Neuronal stem cell (in vitro differentiated cells): ENCODE data around the gene PSAPL1.
A peak's percentile ranks its signal among the peaks of the same experiment; 100 is the strongest.

ENCODE experiments used
- DNase-seq: peaks from one replicate; pipeline ENCODE4 v3.0.0-alpha.2; 2013; ENCODE audit warnings: low spot score
- H2AFZ ChIP-seq: one replicate; pipeline ENCODE4 v1.6.1; 2013; ENCODE audit warnings: mild to moderate bottlenecking, low read length, inconsistent platforms
- H2AK5ac ChIP-seq: 2 replicates; pipeline ENCODE4 v1.6.1; 2013; ENCODE audit warnings: low read depth, mild to moderate bottlenecking, inconsistent platforms, low read length, moderate library complexity, mixed read lengths
- H2BK120ac ChIP-seq: 2 replicates; pipeline ENCODE4 v1.6.1; 2013; ENCODE audit warnings: low read depth, mild to moderate bottlenecking, inconsistent platforms, low read length, moderate library complexity, mixed read lengths
- H2BK12ac ChIP-seq: one replicate; pipeline ENCODE4 v1.6.1; 2013; ENCODE audit warnings: low read length, inconsistent platforms
- H2BK15ac ChIP-seq: 2 replicates; pipeline ENCODE4 v1.6.1; 2013; ENCODE audit warnings: mild to moderate bottlenecking, low read length, inconsistent platforms, mixed read lengths
- H2BK5ac ChIP-seq: one replicate; pipeline ENCODE4 v1.6.1; 2013; ENCODE audit warnings: inconsistent platforms, mild to moderate bottlenecking, low read length, moderate library complexity
- H3K14ac ChIP-seq: one replicate; pipeline ENCODE4 v1.6.1; 2013; ENCODE audit warnings: low read length, inconsistent platforms
- H3K18ac ChIP-seq: 2 replicates; pipeline ENCODE4 v1.6.1; 2013; ENCODE audit warnings: low read length, inconsistent platforms
- H3K23ac ChIP-seq: 2 replicates; pipeline ENCODE4 v1.6.1; 2013; ENCODE audit warnings: low read depth, mild to moderate bottlenecking, mixed read lengths, low read length, inconsistent platforms; ENCODE audit not compliant: poor library complexity
- H3K27ac ChIP-seq: replicated peaks from 3 replicates; pipeline ENCODE4 v1.5.1; 2013; ENCODE audit warnings: low read length, inconsistent platforms
- H3K27me3 ChIP-seq, 3 experiments: 2 replicates each; pipeline ENCODE4 v1.6.1; 2013; ENCODE audit warnings: low read length in 3 of 3, mild to moderate bottlenecking in 2 of 3, inconsistent platforms in 1 of 3, low read depth in 1 of 3, mixed read lengths in 1 of 3, moderate library complexity in 1 of 3; ENCODE audit not compliant: control insufficient read depth in 3 of 3, insufficient read depth in 3 of 3
- H3K36me3 ChIP-seq, 2 donors: replicated peaks in 1 of 2; 2 replicates each; pipeline ENCODE4 v1.6.1; 2013; ENCODE audit warnings: low read length in 2 of 2; ENCODE audit not compliant: control insufficient read depth in 2 of 2, insufficient read depth in 2 of 2
- H3K4ac ChIP-seq: 2 replicates; pipeline ENCODE4 v1.6.1; 2013; ENCODE audit warnings: inconsistent platforms, mild to moderate bottlenecking, low read length, moderate library complexity
- H3K4me1 ChIP-seq, 2 donors: 1 replicate in 1 of 2; 2 replicates in 1 of 2; pipeline ENCODE4 v1.6.1; 2013; ENCODE audit warnings: low read length in 2 of 2, low read depth in 1 of 2; ENCODE audit not compliant: control insufficient read depth in 2 of 2, insufficient read depth in 1 of 2
- H3K4me2 ChIP-seq: one replicate; pipeline ENCODE4 v1.6.1; 2013; ENCODE audit warnings: mild to moderate bottlenecking, low read length, inconsistent platforms; ENCODE audit not compliant: insufficient read depth, poor library complexity, severe bottlenecking
- H3K4me3 ChIP-seq, 2 donors: 2 replicates each; pipeline ENCODE4 v1.5.1; 2013; ENCODE audit warnings: low read length in 2 of 2, mild to moderate bottlenecking in 2 of 2, inconsistent platforms in 1 of 2, moderate library complexity in 1 of 2
- H3K79me1 ChIP-seq: one replicate; pipeline ENCODE4 v1.6.1; 2013; ENCODE audit warnings: low read depth, mild to moderate bottlenecking, inconsistent platforms, low read length, moderate library complexity
- H3K9ac ChIP-seq: one replicate; pipeline ENCODE4 v1.6.1; 2013; ENCODE audit warnings: mild to moderate bottlenecking, low read depth, low read length, inconsistent platforms; ENCODE audit not compliant: poor library complexity
- H3K9me3 ChIP-seq, 2 donors: replicated peaks in 1 of 2; 2 replicates each; pipeline versions ENCODE3 to v1.6.1; 2013; ENCODE audit warnings: low read length in 2 of 2, mild to moderate bottlenecking in 2 of 2, inconsistent platforms in 1 of 2, low read depth in 1 of 2, mixed read lengths in 1 of 2, moderate library complexity in 1 of 2; ENCODE audit not compliant: control insufficient read depth in 2 of 2, insufficient read depth in 1 of 2
- H4K8ac ChIP-seq: one replicate; pipeline ENCODE4 v1.6.1; 2013; ENCODE audit warnings: low read depth, mild to moderate bottlenecking, inconsistent platforms, low read length, moderate library complexity
- H4K91ac ChIP-seq: one replicate; pipeline ENCODE4 v1.6.1; 2013; ENCODE audit warnings: low read length, low read depth, mild to moderate bottlenecking, inconsistent platforms; ENCODE audit not compliant: poor library complexity
- WGBS, 2 donors: extraction: QIAGEN DNeasy Blood & Tissue Kit; methylation state at CpG; one replicate each; pipeline ENCODE4 v1.1.7; 2013; ENCODE audit warnings: missing lambda C conversion rate in 2 of 2, mixed read lengths in 1 of 2; ENCODE audit not compliant: insufficient read length in 2 of 2, insufficient replicate concordance in 1 of 2; ENCODE audit errors: extremely low coverage in 2 of 2; 5-methylcytosine and 5-hydroxymethylcytosine counted together

The PSAPL1 gene

DNA sequence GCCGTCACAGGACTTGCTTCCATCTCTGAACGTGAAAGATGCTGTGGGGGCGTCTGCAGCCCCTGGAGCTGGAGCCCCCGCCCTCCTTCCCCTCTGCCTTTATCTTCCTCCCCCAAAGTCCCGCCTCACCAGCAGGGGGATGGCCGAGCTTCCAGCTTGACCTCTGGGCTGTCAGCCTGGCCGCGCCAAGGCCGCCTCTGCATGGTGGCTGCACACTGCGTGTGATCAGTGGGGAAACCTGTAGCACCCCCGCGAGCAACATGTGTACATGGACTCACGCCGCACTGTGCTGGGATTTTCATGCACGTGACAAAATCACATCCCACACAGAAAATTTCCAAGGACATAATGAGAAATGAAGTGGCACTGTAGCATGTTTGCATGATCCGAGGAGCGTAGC, 26.5 kb upstream of the PSAPL1 start:
- Histone ChIP-seq H2BK5ac (no peak overlapping the region), H3K27me3 (no peaks in the 10 kb centered on the region), H2AK5ac (no peak overlapping the region), H3K4me2 (no peak overlapping the region), H2BK12ac (no peak overlapping the region), H2AFZ (no peak overlapping the region), H3K36me3 (no peaks in the 10 kb centered on the region), H3K18ac (no peak overlapping the region), H3K14ac (no peak overlapping the region), H3K4me3 (no peak overlapping the region), H3K79me1 (no peaks in the 10 kb centered on the region), H2BK120ac (no peak overlapping the region), H3K4ac (no peak overlapping the region), H3K9ac (no peak overlapping the region), H3K9me3 (peaks cover 0 to 3% of the 10 kb centered on the region in 2 donors), H4K8ac (no peak overlapping the region), H2BK15ac (no peak overlapping the region), H4K91ac (no peak overlapping the region), H3K4me1 (peaks cover 0 to 15% of the 10 kb centered on the region in 2 donors), H3K27ac (no peak overlapping the region), H3K23ac (no peak overlapping the region)
- WGBS, 2 donors: no CpG with 5 or more reads among the region's 17 CpGs
- no peak for DNase-seq

DNA sequence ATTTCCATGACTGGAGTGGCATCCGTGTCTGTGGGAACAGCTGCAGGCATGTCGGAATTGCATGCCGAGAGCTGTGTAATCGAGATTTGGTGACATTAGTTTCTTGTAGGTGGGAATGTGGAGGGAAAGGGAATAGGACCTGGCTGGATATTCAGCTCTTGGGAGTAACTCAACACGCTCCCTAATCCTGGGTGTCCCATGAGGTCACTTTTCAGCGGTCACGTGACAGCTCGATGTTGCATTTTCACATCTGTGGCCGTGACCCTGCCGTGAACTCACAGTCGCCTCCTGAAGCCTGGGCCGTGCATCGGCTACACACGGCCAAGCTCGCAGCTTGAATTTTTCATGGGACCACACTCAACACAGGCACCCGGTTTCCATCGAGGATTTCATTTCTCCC, 25.8 kb upstream of the PSAPL1 start:
- no peak for DNase-seq
- no peak overlapping the region for H2AFZ ChIP-seq
- H2BK12ac ChIP-seq: no peak overlapping the region
- H3K18ac ChIP-seq: peak overlapping the region; percentile 29
- no peak overlapping the region for H3K27ac ChIP-seq
- no peak overlapping the region for H3K4me3 ChIP-seq
- no peak overlapping the region for H3K4ac ChIP-seq
- no peak overlapping the region for H2AK5ac ChIP-seq
- H3K79me1 ChIP-seq: no peaks in the 10 kb centered on the region
- H4K8ac ChIP-seq: no peak overlapping the region
- no peak overlapping the region for H3K9ac ChIP-seq
- no peak overlapping the region for H3K14ac ChIP-seq
- H4K91ac ChIP-seq: no peak overlapping the region
- H3K23ac ChIP-seq: no peak overlapping the region
- no CpG with 5 or more reads among the region's 17 CpGs for WGBS, 2 donors
- H2BK120ac ChIP-seq: no peak overlapping the region
- H3K4me2 ChIP-seq: no peak overlapping the region
- no peak overlapping the region for H2BK15ac ChIP-seq
- H2BK5ac ChIP-seq: no peak overlapping the region
- H3K9me3 ChIP-seq: no peaks in the 10 kb centered on the region
- no peaks in the 10 kb centered on the region for H3K36me3 ChIP-seq
- peaks cover 0 to 15% of the 10 kb centered on the region in 2 donors for H3K4me1 ChIP-seq
- no peaks in the 10 kb centered on the region for H3K27me3 ChIP-seq

DNA sequence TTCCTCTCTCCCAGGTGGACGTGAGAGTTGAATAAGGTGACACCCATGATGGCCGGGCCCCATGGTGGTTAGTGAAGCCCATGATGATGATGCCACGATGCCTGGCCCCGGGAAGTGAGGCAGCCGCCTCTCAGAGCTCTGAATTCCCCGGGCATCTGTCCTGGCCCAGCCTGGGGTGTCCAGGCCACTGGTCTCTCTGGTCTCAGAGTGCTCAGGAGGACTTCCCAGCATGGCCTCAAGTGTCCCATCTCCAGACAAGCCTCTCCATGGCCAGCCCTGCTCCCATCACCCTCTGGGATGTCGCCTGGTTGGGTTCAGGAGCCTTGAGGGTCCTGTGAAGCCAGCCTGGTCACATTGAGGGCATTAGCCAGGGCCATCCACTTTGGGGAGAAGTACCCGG, 24.7 kb upstream of the PSAPL1 start:
- no peak overlapping the region for H2BK5ac ChIP-seq
- no peak overlapping the region for H3K23ac ChIP-seq
- no peak overlapping the region for H3K18ac ChIP-seq
- H2AK5ac ChIP-seq: peak overlapping the region; percentile 6
- H3K4me2 ChIP-seq: no peak overlapping the region
- H3K4ac ChIP-seq: no peak overlapping the region
- H3K79me1 ChIP-seq: no peaks in the 10 kb centered on the region
- no peaks in the 10 kb centered on the region for H3K27me3 ChIP-seq
- no peaks in the 10 kb centered on the region for H3K36me3 ChIP-seq
- H3K4me3 ChIP-seq: no peak overlapping the region
- H3K4me1 ChIP-seq: peaks cover 0 to 15% of the 10 kb centered on the region in 2 donors
- no peak for DNase-seq
- WGBS, 2 donors: no CpG with 5 or more reads among the region's 8 CpGs
- no peak overlapping the region for H3K27ac ChIP-seq
- H3K14ac ChIP-seq: no peak overlapping the region
- no peaks in the 10 kb centered on the region for H3K9me3 ChIP-seq
- no peak overlapping the region for H4K8ac ChIP-seq
- no peak overlapping the region for H3K9ac ChIP-seq
- H2BK15ac ChIP-seq: peak overlapping the region; percentile 10
- no peak overlapping the region for H2BK12ac ChIP-seq
- H2AFZ ChIP-seq: no peak overlapping the region
- H4K91ac ChIP-seq: no peak overlapping the region
- no peak overlapping the region for H2BK120ac ChIP-seq

DNA sequence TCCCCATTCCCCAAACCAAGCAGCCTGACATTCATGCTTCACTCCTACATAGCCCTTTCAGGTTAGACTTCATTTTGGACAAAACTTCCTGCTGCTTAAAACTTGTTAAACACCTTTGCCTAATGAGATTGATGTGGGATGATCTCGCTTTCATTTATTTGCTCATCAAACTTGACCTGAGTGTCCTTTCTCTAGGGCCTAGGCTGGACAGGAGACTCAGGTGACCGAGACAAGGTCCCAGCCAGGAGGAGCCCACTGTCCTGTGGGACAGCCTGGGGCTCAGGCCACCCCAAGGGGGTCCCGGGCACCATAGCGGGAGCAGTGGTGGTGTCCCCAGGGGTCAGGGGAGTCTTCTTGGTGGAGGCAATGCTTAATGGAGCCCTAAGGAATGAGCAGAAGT, 23.7 kb upstream of the PSAPL1 start:
- WGBS, 2 donors: no CpG with 5 or more reads among the region's 4 CpGs
- Histone ChIP-seq H2BK120ac (no peak overlapping the region), H2BK5ac (no peak overlapping the region), H3K14ac (no peak overlapping the region), H4K8ac (no peak overlapping the region), H4K91ac (no peak overlapping the region), H3K27ac (no peak overlapping the region), H3K9me3 (no peaks in the 10 kb centered on the region), H3K23ac (no peak overlapping the region), H3K18ac (no peak overlapping the region), H2AFZ (no peak overlapping the region), H3K4me2 (no peak overlapping the region), H3K79me1 (no peaks in the 10 kb centered on the region), H3K4me1 (peaks cover 0 to 13% of the 10 kb centered on the region in 2 donors), H2AK5ac (no peak overlapping the region), H3K36me3 (no peaks in the 10 kb centered on the region), H3K4me3 (no peak overlapping the region), H3K9ac (no peak overlapping the region), H3K4ac (no peak overlapping the region), H2BK12ac (no peak overlapping the region), H2BK15ac (no peak overlapping the region), H3K27me3 (no peaks in the 10 kb centered on the region)
- DNase-seq: no peak
